Measurements from ENCODE around the gene THRB. TPM values are rescaled to one million over a fixed set of nuclear protein-coding genes. Genes with fewer than 3 reads are reported as not detected.

THRB gene
- total and polyA plus RNA-seq, 9 of the 15 experiments (the other 6 are each of a cell fraction or from before 2014, with no cell fraction given), result 1.7 to 14.9 (median 6.9) TPM

GRCh38 chr3:24259901-24260512, 234.6 kb downstream of the THRB start (continued):
- TF ChIP-seq ZNF318 (IDR thresholded peaks at IDR 0.05; ENCODE audit: borderline replicate concordance in 1 of 2, low read depth in 1 of 2) (no peak), CBFA2T2 (conservative IDR thresholded peaks at IDR 0.05) (peak; percentile 70), CREM (IDR thresholded peaks at IDR 0.05; ENCODE audit: low read depth) (0 out of 2 replicates have a peak, but pooled peaks have one; percentile 6), JUND (IDR thresholded peaks at IDR 0.05; ENCODE audit: borderline replicate concordance, low read depth, low read length) (peak; percentile 96), JUND (tag; IDR thresholded peaks at IDR 0.05; ENCODE audit: borderline replicate concordance, low read depth, low read length) (peak; percentile 95; the same call in 2 of the 3 replicates), NRF1 (conservative IDR thresholded peaks at IDR 0.05 in 1 of 2, IDR thresholded peaks at IDR 0.05 in 1 of 2) (0 out of 4 replicates have a peak, but pooled peaks of 1 of the 2 experiments have one; percentile 18), TCF7 (IDR thresholded peaks at IDR 0.05; ENCODE audit: borderline replicate concordance) (no peak), TCF7L2 (IDR thresholded peaks at IDR 0.05; ENCODE audit: low read depth, low read length) (no peak), ZEB2 (IDR thresholded peaks at IDR 0.05) (peak; percentile 42; the same call in 1 of the 2 replicates), BRD9 (IDR thresholded peaks at IDR 0.05; ENCODE audit: low read depth, partially characterized antibody) (no peak), NCOR1 (IDR thresholded peaks at IDR 0.05) (peak; percentile 72), CREB3 (tag; conservative IDR thresholded peaks at IDR 0.05; ENCODE audit: low read depth) (no peak), FOXM1 (IDR thresholded peaks at IDR 0.05; ENCODE audit: low read depth) (0 out of 2 replicates have a peak, but pooled peaks have one; percentile 18), FOXM1 (CRISPR knock-in tag; IDR thresholded peaks at IDR 0.05; ENCODE audit: low read depth) (no peak), E2F6 (IDR thresholded peaks at IDR 0.05; ENCODE audit: borderline replicate concordance in 1 of 2, extremely low read depth in 1 of 2, insufficient read depth in 1 of 2, insufficient read length in 1 of 2, low read depth in 1 of 2, low read length in 1 of 2, poor library complexity in 1 of 2, severe bottlenecking in 1 of 2) (no peak), ZNF311 (CRISPR knock-in tag; IDR thresholded peaks at IDR 0.05) (peak; percentile 73; the same call in 1 of the 2 replicates), JUN (IDR thresholded peaks at IDR 0.05; ENCODE audit: borderline replicate concordance, low read depth, low read length) (peak; percentile 88), JUN (CRISPR knock-in tag; IDR thresholded peaks at IDR 0.05; ENCODE audit: borderline replicate concordance) (no peak)

All from K562 (cell line).